ENCODE results near the gene BANF2. TPM values are rescaled to one million over a fixed set of nuclear protein-coding genes. Genes with fewer than 3 reads are reported as not detected.

Gene BANF2
- total RNA-seq, 4 donors from 2014 or later = not detected

DNA sequence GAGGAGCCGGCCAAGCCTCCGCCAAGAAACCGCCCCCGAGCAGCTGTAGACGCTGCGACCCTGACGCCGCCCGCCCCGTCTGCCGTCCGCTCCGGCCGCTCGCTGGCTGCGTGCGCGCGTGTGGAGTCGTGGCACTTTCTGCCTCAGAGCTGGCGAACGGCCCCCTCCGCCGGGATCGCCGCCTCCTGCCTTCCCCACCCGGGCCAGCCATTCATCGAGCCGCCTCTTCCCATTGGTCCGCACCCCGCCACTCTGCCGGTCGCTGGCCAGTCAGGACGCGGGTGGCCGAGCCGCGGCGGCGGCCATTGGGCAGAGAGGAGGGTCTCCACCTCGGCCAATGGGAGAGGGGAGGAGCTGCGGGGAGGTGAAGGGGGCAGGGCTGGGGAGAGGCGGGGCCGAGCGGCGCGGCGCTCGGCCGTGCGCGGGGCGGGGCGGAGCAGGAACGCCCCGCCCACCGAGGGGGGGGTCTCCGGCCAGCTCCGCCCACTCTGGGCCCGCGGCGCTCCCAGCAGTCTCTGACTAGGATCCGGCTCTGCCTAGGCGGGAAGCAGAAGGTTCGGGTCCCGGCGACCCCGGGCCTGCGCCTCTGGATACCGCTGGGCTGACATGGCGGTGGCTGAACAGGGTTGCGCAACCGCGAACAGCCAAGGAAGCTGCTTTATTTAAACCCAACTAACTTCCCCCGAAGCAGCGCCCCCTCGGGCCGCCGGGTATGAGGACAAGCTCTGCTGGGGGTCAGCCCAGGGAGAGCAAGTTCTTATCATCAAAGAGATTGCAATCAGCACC lies 17.5 kb upstream of the BANF2 start, which contains the start of gene RRBP1:
Gene RRBP1, minus strand, starts transcription at position 140 of the 786 bp plus-strand sequence. CDS start 21,735 bp downstream, outside the sequence.
- peak; percentile 99 for DNase-seq (ENCODE audit: extremely low spot score)
- TF ChIP-seq, protein P1, sequence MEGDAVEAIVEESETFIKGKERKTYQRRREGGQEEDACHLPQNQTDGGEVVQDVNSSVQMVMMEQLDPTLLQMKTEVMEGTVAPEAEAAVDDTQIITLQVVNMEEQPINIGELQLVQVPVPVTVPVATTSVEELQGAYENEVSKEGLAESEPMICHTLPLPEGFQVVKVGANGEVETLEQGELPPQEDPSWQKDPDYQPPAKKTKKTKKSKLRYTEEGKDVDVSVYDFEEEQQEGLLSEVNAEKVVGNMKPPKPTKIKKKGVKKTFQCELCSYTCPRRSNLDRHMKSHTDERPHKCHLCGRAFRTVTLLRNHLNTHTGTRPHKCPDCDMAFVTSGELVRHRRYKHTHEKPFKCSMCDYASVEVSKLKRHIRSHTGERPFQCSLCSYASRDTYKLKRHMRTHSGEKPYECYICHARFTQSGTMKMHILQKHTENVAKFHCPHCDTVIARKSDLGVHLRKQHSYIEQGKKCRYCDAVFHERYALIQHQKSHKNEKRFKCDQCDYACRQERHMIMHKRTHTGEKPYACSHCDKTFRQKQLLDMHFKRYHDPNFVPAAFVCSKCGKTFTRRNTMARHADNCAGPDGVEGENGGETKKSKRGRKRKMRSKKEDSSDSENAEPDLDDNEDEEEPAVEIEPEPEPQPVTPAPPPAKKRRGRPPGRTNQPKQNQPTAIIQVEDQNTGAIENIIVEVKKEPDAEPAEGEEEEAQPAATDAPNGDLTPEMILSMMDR (IDR thresholded peaks at IDR 0.05) = peak; percentile 41 to 71 (median 54)
- TF ChIP-seq POLR2AphosphoS5 (IDR thresholded peaks at IDR 0.05) (peak; percentile 76 to 94), EP300 (IDR thresholded peaks at IDR 0.05) (no peak), POLR2A (IDR thresholded peaks at IDR 0.05; ENCODE audit: low read depth) (peak; percentile 67)
- Histone ChIP-seq H3K4me3 (peak within 1 kb of the TSS; percentile 79 to 94 (median 86)), H3K9me3 (no peaks in the 10 kb centered on the region), H3K27me3 (no peaks in the 10 kb centered on the region), H3K27ac (replicated peaks in 1 of 4) (peak within 1 kb of the TSS; percentile 87 to 96 (median 96)), H3K36me3 (peaks cover 0 to 15% (median 1%) of the 10 kb centered on the region in 4 donors), H3K4me1 (peaks cover 8 to 31% (median 26%) of the 10 kb centered on the region in 4 donors)
- WGBS = 1% methylated on average over 8 of the region's 79 CpGs
- intact Hi-C loops (cut with DNase I) = loop anchor here (10.0 kb wide), 1 partner anchor 123 kb away; no protein-coding TSS in a partner anchor

DNA sequence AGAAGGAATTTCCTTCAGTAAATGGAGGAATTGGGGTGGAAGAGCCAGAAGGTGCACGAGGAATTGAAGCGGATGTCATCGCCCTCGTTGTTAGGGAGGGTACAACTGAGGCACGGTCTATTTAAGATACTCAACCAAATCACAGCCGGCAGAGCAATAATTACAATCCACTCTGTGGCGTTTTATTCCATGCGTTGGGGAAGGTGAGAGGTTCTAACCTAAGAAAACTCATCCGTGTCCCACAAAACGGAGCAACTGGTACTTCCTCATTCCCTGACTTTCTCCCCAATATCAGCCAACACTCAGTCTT lies 16.9 kb upstream of the BANF2 start:
- peaks cover 8 to 31% (median 26%) of the 10 kb centered on the region in 4 donors for H3K4me1 ChIP-seq
- H3K27me3 ChIP-seq = no peaks in the 10 kb centered on the region
- H3K36me3 ChIP-seq = peaks cover 0 to 10% (median 0%) of the 10 kb centered on the region in 4 donors
- no peak for DNase-seq (ENCODE audit: extremely low spot score)
- no peaks in the 10 kb centered on the region for H3K9me3 ChIP-seq
- intact Hi-C loops (cut with DNase I) = loop anchor here (10.0 kb wide), 1 partner anchor 122 kb away; no protein-coding TSS in a partner anchor
- WGBS = 47% methylated on average over 10 of the region's 10 CpGs
- H3K4me3 ChIP-seq = peak overlapping the region; percentile 79 to 94 (median 86)
- H3K27ac ChIP-seq (replicated peaks in 1 of 4) = peak overlapping the region; percentile 75 to 96 (median 92)
- TF ChIP-seq POLR2A (IDR thresholded peaks at IDR 0.05; ENCODE audit: low read depth) = no peak
- TF ChIP-seq, protein P1 (IDR thresholded peaks at IDR 0.05) = no peak
- no peak for TF ChIP-seq EP300 (IDR thresholded peaks at IDR 0.05)
- TF ChIP-seq POLR2AphosphoS5 (IDR thresholded peaks at IDR 0.05) = no peak

GRCh38 chr20:17683218-17684076 lies 16.3 kb upstream of the BANF2 start:
- no peak for DNase-seq (ENCODE audit: extremely low spot score)
- H3K27ac ChIP-seq (replicated peaks in 1 of 4) = no peak overlapping the region
- H3K9me3 ChIP-seq = no peaks in the 10 kb centered on the region
- WGBS = 77% methylated on average over 10 of the region's 10 CpGs
- no peak overlapping the region for H3K4me3 ChIP-seq
- TF ChIP-seq EP300 (IDR thresholded peaks at IDR 0.05) (no peak), POLR2AphosphoS5 (IDR thresholded peaks at IDR 0.05) (no peak), POLR2A (IDR thresholded peaks at IDR 0.05; ENCODE audit: low read depth) (no peak)
- TF ChIP-seq, protein P1 (IDR thresholded peaks at IDR 0.05) = no peak
- no peaks in the 10 kb centered on the region for H3K27me3 ChIP-seq
- H3K4me1 ChIP-seq = peaks cover 8 to 31% (median 26%) of the 10 kb centered on the region in 4 donors
- peaks cover 0 to 8% (median 0%) of the 10 kb centered on the region in 4 donors for H3K36me3 ChIP-seq
- intact Hi-C loops (cut with DNase I) = loop anchor here (10.0 kb wide), 1 partner anchor 121 kb away; no protein-coding TSS in a partner anchor

GRCh38 chr20:17684077-17684888 lies 15.5 kb upstream of the BANF2 start:
- no peak overlapping the region for H3K4me3 ChIP-seq
- no peak overlapping the region for H3K27ac ChIP-seq (replicated peaks in 1 of 4)
- no peaks in the 10 kb centered on the region for H3K27me3 ChIP-seq
- peaks cover 8 to 36% (median 30%) of the 10 kb centered on the region in 4 donors for H3K4me1 ChIP-seq
- WGBS = 95% methylated on average over 9 of the region's 13 CpGs
- H3K9me3 ChIP-seq = no peaks in the 10 kb centered on the region
- TF ChIP-seq, protein P1 (IDR thresholded peaks at IDR 0.05) = no peak
- DNase-seq (ENCODE audit: extremely low spot score) = no peak
- intact Hi-C loops (cut with DNase I) = loop anchor here (10.0 kb wide), 1 partner anchor 121 kb away; no protein-coding TSS in a partner anchor
- H3K36me3 ChIP-seq = peaks cover 0 to 1% (median 0%) of the 10 kb centered on the region in 4 donors
